Mucosa of rectum (tissue), 2 donors: Measurements from ENCODE around the gene TATDN3.
"Not testable (repeated sequence)": the region's sequence is repeated elsewhere in the genome, so short reads cannot be mapped to it uniquely, and the experiment has no call there.

Experiments used
- H3K27ac ChIP-seq, 2 donors: one replicate each; pipeline ENCODE4 v1.7.0; 2013; ENCODE audit warnings: inconsistent platforms in 2 of 2, low read depth in 2 of 2, low read length in 2 of 2
- H3K27me3 ChIP-seq, 2 donors: one replicate each; pipeline ENCODE4 v1.7.0; 2013; ENCODE audit warnings: low read length in 2 of 2; ENCODE audit not compliant: control insufficient read depth in 2 of 2, insufficient read depth in 2 of 2
- H3K36me3 ChIP-seq, 2 donors: one replicate each; pipeline ENCODE4 v1.7.0; 2013; ENCODE audit warnings: low read length in 2 of 2; ENCODE audit not compliant: control insufficient read depth in 2 of 2, insufficient read depth in 2 of 2
- H3K4me1 ChIP-seq, 2 donors: one replicate each; pipeline ENCODE4 v1.7.0; 2013; ENCODE audit warnings: low read length in 2 of 2, mild to moderate bottlenecking in 1 of 2; ENCODE audit not compliant: control insufficient read depth in 2 of 2, insufficient read depth in 2 of 2
- H3K4me3 ChIP-seq, 2 donors: one replicate each; pipeline ENCODE4 v1.7.0; 2013; ENCODE audit warnings: low read length in 2 of 2
- H3K9ac ChIP-seq, 2 donors: one replicate each; pipeline ENCODE4 v1.7.0; 2013; ENCODE audit warnings: low read length in 2 of 2, low read depth in 1 of 2, mild to moderate bottlenecking in 1 of 2
- H3K9me3 ChIP-seq, 2 donors: one replicate each; pipeline ENCODE4 v1.7.0; 2013; ENCODE audit warnings: low read length in 2 of 2; ENCODE audit not compliant: control insufficient read depth in 2 of 2
- donor health status: healthy.
- donor health status: Normal muscosa, but diverticular disease.

TATDN3 gene

DNA sequence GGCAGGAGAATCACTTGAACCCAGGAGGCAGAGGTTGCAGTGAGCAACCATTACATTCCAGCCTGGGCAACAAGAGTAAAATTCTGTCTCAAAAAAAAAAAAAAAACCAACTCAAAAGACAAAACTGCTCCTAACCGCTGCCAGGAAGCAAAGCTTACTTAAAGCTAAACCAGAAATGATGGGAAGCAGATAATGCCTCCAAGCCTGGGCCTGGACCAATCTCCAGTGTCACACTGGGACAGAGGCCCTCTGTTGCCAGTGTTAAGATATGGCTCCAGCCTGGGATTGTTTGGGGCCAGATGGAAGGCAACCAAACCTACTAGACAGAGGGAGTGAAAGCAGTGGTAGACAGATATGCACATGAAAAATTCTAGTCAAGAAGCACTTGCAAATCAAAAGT lies 37.0 kb upstream of the TATDN3 start:
- H3K4me1 ChIP-seq = no peaks in the 10 kb centered on the region
- no peak overlapping the region for H3K27ac ChIP-seq
- H3K9ac ChIP-seq = no peak overlapping the region
- H3K27me3 ChIP-seq = no peaks in the 10 kb centered on the region
- no peaks in the 10 kb centered on the region for H3K9me3 ChIP-seq
- H3K36me3 ChIP-seq = no peaks in the 10 kb centered on the region
- no peak overlapping the region for H3K4me3 ChIP-seq

DNA sequence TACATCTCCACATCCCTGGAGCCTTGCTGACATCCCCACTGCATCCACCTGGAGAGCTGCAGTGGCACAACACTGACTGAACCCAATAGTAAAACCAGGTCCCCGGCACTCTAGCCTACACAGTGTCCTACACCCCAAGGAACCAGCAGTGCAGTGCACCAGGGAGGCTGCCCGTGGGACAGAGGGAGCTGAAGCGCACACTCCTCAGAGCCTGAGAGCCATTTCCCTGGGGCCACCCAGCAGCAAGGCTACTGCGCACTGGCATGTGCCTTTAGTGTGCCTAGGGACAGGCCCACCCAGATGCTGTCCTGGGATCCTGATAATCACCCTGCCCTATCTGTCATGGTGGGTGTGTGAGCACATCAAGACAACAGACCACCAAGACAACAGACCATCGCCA lies 32.0 kb upstream of the TATDN3 start:
- Histone ChIP-seq H3K9ac (no peak overlapping the region), H3K27me3 (no peaks in the 10 kb centered on the region), H3K27ac (no peak overlapping the region), H3K9me3 (no peaks in the 10 kb centered on the region), H3K4me3 (no peak overlapping the region), H3K36me3 (peaks cover 0 to 5% of the 10 kb centered on the region in 2 donors), H3K4me1 (no peaks in the 10 kb centered on the region)

DNA sequence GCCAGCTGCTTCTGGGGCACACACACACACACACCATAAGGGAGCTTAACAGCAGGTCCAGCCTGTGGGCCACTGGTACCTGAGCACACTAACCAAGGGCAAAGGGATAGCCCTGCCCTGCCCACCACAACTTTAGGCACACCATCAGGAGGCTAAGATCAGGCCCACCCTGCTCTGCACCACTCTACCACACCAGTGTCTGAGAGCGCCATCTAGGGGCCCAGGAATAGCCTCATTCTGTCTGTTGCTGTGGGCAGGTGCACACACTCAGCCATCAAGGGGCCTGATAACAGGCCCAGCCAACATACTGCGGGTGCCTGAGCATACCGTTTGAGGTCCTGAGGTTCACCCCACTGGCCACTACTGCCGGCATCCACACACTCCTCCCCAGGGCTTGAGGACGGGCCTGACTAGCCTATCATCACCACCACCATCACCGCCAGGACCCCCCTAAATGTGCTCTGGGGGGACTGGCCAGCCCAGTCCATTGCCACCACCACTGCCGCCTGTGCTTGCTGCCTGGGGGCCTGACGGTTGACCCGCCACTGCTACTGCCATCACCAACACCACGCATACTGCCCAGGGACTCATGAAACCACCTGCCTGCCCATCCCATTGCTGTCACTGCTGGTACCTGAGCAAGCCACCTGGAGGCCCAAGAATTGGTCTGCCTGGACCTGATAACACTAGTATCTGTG lies 31.4 kb upstream of the TATDN3 start:
- Histone ChIP-seq H3K36me3 (peaks cover 0 to 5% of the 10 kb centered on the region in 2 donors), H3K9me3 (no peaks in the 10 kb centered on the region), H3K27me3 (no peaks in the 10 kb centered on the region), H3K4me3 (no peak overlapping the region), H3K9ac (no peak overlapping the region), H3K4me1 (no peaks in the 10 kb centered on the region), H3K27ac (no peak overlapping the region)

DNA sequence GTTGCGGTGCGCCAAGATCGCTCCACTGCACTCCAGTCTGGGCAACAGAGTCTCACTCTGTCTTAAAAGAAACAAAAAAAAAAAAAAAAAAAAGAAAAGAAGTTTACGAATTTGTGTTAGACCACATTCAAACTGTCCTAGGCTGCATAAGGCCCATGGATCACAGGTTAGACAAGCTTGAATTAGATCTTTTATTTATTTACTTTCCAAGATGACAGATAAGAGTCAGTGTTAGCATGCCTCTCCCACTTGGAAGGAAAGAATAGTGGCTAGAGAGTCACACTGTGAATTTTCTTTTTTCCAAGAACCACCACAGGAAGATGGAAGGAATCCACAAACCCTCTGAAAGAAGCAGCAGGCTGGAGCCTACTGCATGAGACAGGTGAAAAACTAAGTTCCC lies 29.5 kb upstream of the TATDN3 start:
- no peak overlapping the region for H3K27ac ChIP-seq
- H3K36me3 ChIP-seq = peaks cover 0 to 5% of the 10 kb centered on the region in 2 donors
- H3K4me1 ChIP-seq = no peaks in the 10 kb centered on the region
- no peak overlapping the region for H3K9ac ChIP-seq
- no peak overlapping the region for H3K4me3 ChIP-seq
- H3K27me3 ChIP-seq = no peaks in the 10 kb centered on the region
- H3K9me3 ChIP-seq = no peaks in the 10 kb centered on the region

DNA sequence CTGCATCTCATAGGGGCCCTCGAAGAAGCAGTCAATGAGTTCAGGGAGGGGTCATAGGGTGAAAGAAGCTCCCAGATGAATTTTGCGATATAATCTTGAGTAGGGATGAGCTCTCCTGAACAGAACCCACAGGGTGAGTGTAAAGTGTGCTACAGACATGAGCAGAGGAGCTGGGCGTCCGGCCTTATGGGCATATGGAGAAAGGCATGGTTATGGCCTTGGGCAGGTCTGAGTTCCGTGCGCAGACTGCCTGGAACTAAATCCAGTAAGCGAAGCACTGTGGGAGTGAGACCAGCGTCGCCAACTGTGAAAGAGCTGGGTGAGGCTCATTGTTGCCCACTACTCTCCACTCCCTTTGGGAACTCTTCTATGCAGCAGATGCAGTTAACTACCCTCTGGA lies 28.9 kb upstream of the TATDN3 start:
- no peaks in the 10 kb centered on the region for H3K27me3 ChIP-seq
- peaks cover 0 to 5% of the 10 kb centered on the region in 2 donors for H3K36me3 ChIP-seq
- H3K4me1 ChIP-seq = no peaks in the 10 kb centered on the region
- no peak overlapping the region for H3K4me3 ChIP-seq
- H3K27ac ChIP-seq = no peak overlapping the region
- no peaks in the 10 kb centered on the region for H3K9me3 ChIP-seq
- H3K9ac ChIP-seq = no peak overlapping the region

DNA sequence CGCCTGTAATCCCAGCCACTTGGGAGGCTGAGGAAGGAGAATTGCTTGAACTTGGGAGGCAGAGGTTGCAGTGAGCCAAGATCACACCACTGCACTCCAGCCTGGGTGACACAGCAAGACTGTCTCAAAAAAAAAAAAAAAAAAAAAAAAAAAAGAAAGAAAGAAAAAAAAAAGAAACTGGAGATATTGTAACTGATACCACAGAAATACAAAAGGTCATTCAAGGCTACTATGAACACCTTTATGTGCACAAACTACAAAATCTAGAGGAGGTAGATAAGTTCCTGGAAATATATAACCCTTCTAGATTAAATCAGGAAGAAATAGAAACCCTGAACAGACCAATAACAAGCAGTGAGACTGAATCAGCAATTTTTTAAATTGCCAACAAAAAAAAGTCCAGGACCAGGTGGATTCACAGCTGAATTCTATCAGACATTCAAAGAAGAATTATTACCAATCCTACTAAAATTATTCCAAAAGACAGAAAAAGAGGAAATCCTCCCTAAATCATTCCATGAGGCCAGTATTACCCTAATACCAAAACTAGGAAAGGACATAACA lies 26.9 kb upstream of the TATDN3 start:
- H3K27me3 ChIP-seq, H3K27ac ChIP-seq, H3K9me3 ChIP-seq, H3K9ac ChIP-seq, H3K4me3 ChIP-seq, H3K4me1 ChIP-seq, H3K36me3 ChIP-seq: not testable (repeated sequence)

DNA sequence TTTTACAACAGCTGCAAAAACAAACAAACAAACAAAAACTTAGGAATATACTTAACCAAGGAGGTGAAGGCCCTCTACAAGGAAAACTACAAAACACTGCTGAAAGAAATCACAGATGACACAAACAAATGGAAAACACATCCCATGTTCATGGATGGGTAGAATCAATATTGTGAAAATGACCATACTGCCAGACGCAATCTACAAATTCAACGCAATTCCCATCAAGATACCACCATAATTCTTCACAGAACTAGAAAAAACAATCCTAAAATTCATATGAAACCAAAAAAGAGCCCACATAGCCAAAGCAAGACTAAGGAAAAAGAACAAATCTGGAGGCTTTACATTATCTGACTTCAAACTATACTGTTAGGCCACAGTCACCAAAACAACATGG lies 24.9 kb upstream of the TATDN3 start:
- H3K4me1 ChIP-seq, H3K9me3 ChIP-seq, H3K4me3 ChIP-seq, H3K36me3 ChIP-seq, H3K27ac ChIP-seq, H3K9ac ChIP-seq, H3K27me3 ChIP-seq: not testable (repeated sequence)

DNA sequence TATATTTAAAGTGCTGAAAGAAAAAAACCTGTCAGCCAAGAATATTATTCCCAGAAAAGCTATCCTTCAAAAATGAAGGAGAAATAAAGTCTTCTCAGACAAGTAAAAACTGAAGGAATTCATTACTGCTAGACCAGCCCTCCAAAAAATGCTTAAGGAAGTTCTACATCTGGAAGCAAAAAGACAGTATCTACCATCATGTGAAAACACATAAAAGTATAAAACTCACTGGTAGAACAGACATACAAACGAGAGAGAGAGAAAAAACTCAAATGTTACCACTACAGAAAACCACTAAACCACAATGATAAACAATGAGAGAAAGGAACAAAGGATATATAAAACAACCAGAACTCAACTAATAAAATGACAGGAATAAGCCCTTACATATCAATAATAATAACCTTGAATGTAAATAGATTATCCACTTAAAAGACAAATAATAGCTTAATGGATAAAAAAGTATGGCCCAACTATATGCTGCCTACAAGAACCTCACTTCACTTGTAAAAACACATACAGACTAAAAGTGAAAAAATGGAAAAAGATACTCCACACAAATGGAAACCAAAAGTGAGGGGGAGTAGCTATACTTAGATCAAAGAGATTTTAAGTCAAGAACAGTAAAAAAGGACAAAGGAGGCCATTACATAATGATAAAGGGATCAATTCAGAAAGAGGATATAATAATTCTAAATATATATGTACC lies 22.1 kb upstream of the TATDN3 start:
- Histone ChIP-seq H3K9ac (no peak overlapping the region), H3K4me3 (no peak overlapping the region), H3K4me1 (no peaks in the 10 kb centered on the region), H3K36me3 (peaks cover 0 to 4% of the 10 kb centered on the region in 2 donors), H3K9me3 (peaks cover 0 to 6% of the 10 kb centered on the region in 2 donors), H3K27ac (no peak overlapping the region), H3K27me3 (no peaks in the 10 kb centered on the region)

DNA sequence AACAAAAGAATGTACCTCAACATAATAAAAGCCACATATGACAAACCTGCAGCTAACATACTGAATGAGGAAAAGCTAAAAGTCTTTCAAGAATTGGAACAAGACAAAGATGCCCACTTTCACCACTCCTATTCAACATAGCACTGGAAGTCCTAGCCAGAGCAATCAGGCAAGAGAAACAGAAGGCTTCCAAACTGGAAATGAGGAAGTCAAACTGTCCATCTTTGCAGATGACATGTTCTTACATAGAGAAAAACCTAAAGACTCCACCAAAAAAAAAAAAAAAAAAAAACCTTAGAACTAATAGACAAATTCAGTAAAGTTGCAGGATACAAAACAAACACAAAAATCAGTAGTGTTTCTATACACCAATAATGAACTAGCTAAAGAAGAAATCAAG lies 20.4 kb upstream of the TATDN3 start:
- no peaks in the 10 kb centered on the region for H3K27me3 ChIP-seq

DNA sequence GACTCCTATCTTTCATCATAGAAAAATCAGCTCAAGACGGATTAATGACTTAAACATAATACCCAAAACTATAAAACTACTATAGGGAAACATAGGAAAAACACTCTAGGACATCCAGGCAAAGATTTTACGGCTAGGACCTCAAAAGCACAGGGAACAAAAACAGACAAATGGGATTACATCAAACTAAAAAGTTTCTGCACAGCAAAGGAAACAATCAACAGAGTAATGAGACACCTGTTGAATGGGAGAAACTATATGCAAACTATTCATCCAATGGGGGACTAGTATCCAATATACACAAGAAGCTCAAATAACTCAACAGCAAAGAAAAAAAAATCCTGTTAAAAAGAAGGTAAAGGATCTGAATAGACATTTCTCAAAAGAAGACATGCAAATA lies 18.7 kb upstream of the TATDN3 start:
- H3K27me3 ChIP-seq = no peaks in the 10 kb centered on the region
- H3K9me3 ChIP-seq = peaks cover 0 to 6% of the 10 kb centered on the region in 2 donors
- no peak overlapping the region for H3K9ac ChIP-seq
- H3K27ac ChIP-seq = no peak overlapping the region
- H3K4me1 ChIP-seq = no peaks in the 10 kb centered on the region
- H3K36me3 ChIP-seq = peaks cover 0 to 4% of the 10 kb centered on the region in 2 donors
- no peak overlapping the region for H3K4me3 ChIP-seq

More for the DNA sequence above, 20.4 kb upstream of the TATDN3 start:
- Histone ChIP-seq H3K4me1 (no peaks in the 10 kb centered on the region), H3K27ac (no peak overlapping the region), H3K9me3 (peaks cover 0 to 6% of the 10 kb centered on the region in 2 donors), H3K36me3 (peaks cover 0 to 4% of the 10 kb centered on the region in 2 donors), H3K9ac (no peak overlapping the region), H3K4me3 (no peak overlapping the region)
